ENCODE measurements around the gene CDH12. TPM values are rescaled to one million over a fixed set of nuclear protein-coding genes. Genes with fewer than 3 reads are reported as not detected.

CDH12 gene
- total and polyA plus RNA-seq, 10 donors = 0.32 TPM; not detected in 9

DNA sequence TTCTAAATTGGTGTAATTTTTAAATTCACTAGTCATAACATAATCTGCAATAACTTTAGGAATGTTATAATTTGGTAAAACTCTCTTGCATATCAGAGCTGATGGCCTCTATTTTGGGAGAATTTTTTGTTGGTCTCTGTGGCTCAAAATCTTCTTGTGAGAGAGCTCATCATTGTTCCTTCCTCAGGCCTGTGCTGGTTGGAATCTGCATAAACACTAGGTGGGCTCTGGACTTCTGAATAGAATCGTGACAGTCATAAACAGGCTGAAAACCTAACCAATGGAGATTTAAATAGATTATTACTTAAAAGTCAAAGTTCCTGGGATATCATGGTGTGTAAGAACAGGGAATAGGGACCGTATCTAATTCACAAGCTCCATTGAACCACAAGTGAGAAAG is 1129.6 kb downstream of the CDH12 start:
- no peaks in the 10 kb centered on the region for H3K4me1 ChIP-seq
- no peaks in the 10 kb centered on the region for H3K9me3 ChIP-seq
- intact Hi-C loops (cut with DNase I; ENCODE audit: low total_unique reads) = no loop called here
- no peak overlapping the region for H3K4me3 ChIP-seq
- 48 to 80% (median 68%) methylated on average over 2 of the region's 2 CpGs for WGBS, 5 donors
- no peak overlapping the region for H3K27ac ChIP-seq
- no peaks in the 10 kb centered on the region for H3K27me3 ChIP-seq (replicated peaks in 1 of 7)
- no peaks in the 10 kb centered on the region for H3K36me3 ChIP-seq
- TF ChIP-seq POLR2AphosphoS5 (IDR thresholded peaks at IDR 0.05) = no peak
- TF ChIP-seq POLR2A (IDR thresholded peaks at IDR 0.05) = no peak
- TF ChIP-seq, protein P1, sequence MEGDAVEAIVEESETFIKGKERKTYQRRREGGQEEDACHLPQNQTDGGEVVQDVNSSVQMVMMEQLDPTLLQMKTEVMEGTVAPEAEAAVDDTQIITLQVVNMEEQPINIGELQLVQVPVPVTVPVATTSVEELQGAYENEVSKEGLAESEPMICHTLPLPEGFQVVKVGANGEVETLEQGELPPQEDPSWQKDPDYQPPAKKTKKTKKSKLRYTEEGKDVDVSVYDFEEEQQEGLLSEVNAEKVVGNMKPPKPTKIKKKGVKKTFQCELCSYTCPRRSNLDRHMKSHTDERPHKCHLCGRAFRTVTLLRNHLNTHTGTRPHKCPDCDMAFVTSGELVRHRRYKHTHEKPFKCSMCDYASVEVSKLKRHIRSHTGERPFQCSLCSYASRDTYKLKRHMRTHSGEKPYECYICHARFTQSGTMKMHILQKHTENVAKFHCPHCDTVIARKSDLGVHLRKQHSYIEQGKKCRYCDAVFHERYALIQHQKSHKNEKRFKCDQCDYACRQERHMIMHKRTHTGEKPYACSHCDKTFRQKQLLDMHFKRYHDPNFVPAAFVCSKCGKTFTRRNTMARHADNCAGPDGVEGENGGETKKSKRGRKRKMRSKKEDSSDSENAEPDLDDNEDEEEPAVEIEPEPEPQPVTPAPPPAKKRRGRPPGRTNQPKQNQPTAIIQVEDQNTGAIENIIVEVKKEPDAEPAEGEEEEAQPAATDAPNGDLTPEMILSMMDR (IDR thresholded peaks at IDR 0.05 in 8 of 11, conservative IDR thresholded peaks at IDR 0.05 in 3 of 11) = no peak
- no peak for DNase-seq

DNA sequence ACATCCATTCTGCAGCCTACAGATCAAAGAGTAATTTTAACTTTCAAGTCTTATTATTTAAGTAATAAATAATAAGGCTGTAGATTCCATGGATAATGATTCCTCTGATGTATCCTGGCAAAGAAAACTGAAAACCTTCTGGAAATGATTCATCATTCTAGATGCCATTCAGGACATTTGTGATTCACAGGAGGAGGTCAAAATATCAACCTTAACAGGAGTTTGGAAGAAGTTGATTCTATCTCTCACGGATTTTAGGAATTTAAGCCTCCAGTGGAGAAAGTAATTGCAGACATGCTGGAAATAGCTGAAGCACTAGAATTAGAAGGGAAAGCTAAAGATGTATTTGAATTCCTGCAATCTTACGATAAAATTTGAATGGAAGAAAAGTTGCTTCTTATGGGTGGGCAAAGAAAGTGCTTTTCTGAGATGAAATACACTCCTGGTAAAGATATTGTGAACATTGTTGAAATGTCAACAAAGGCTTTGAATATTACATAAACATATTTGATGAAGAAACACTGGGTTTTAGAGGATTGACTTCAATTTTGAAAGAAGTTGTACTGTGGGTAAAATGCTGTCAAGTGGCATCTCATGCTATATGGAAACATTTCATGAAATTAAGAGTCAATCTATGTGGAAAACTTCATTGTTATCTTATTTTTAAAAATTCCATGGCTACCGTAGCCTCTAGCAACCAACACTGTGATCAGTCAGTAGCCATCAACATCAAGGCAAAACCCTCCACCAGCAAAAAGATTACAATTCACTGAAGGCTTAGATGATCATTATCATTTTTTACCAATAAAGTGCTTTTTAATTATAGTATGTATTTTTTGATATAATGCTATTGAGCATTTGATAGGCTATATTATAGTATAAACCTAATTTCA is 1141.0 kb downstream of the CDH12 start:
- Histone ChIP-seq H3K27ac (no peak overlapping the region), H3K4me1 (no peaks in the 10 kb centered on the region), H3K36me3 (no peaks in the 10 kb centered on the region), H3K4me3 (no peak overlapping the region), H3K9me3 (peaks cover 0 to 11% (median 6%) of the 10 kb centered on the region in 8 donors), H3K27me3 (replicated peaks in 1 of 7) (no peaks in the 10 kb centered on the region)
- 80 to 85% (median 83%) methylated on average over 3 of the region's 3 CpGs for WGBS, 5 donors
- intact Hi-C loops (cut with DNase I; ENCODE audit: low total_unique reads) = no loop called here
- DNase-seq = no peak
- TF ChIP-seq, protein P1 (IDR thresholded peaks at IDR 0.05 in 8 of 11, conservative IDR thresholded peaks at IDR 0.05 in 3 of 11) = no peak
- TF ChIP-seq POLR2AphosphoS5 (IDR thresholded peaks at IDR 0.05) (no peak), POLR2A (IDR thresholded peaks at IDR 0.05) (no peak)

DNA sequence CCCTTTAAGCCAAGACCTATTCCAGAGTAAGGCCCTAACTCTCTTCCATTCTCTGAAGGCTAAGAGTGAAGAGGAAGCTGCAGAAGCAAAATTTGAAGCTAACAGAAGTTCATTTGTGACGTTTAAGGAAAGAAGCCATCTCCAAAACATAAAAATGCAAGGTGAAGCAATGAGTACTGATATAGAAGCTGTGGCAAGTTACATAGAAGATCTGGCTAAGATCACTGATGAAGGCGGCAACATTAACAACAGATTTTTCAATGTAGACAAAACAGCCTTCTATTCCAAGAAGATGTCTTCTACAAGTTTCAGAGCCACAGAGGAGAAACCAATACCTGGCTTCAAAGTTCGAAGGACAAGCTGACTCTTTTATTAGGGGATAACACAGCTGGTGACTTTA is 1143.4 kb downstream of the CDH12 start:
- 82 to 91% (median 86%) methylated on average over 3 of the region's 3 CpGs for WGBS, 5 donors
- Histone ChIP-seq H3K4me1 (no peaks in the 10 kb centered on the region), H3K27me3 (replicated peaks in 1 of 7) (no peaks in the 10 kb centered on the region), H3K4me3 (no peak overlapping the region), H3K9me3 (no peaks in the 10 kb centered on the region), H3K27ac (no peak overlapping the region), H3K36me3 (no peaks in the 10 kb centered on the region)
- DNase-seq = no peak
- intact Hi-C loops (cut with DNase I; ENCODE audit: low total_unique reads) = no loop called here
- TF ChIP-seq, protein P1 (IDR thresholded peaks at IDR 0.05 in 8 of 11, conservative IDR thresholded peaks at IDR 0.05 in 3 of 11) = no peak
- TF ChIP-seq POLR2A (IDR thresholded peaks at IDR 0.05) (no peak), POLR2AphosphoS5 (IDR thresholded peaks at IDR 0.05) (no peak)

DNA sequence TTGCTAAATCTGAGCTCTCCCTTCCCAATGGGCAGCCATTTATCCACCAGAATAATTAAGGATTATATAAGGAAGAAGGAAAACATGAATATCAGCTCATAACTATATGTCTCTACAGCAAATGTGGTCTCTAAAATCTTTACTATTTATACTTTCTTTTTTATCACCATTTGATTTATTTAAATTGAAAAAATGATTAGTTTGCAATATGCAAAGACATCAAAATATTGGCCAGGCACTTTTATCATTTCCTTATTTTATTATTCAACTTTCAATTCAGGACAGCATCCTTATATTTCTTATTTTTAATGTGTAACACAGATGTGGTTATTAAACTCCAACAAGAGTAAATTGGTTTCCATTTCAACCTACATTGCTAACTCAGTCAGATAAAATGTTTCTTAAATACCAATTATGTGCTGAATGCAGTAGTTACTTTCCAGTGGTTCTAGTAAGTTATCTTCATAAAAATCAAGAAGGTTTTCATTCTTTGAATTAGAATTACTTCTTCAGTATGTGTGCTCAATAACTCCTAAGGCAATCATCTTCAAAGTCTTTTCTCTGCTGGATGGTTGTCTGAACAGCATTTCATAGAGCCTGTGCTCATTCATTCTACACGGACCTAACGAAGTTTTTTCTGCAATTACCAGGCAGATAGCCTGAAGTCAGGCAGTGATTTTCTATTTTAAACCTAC is 1148.0 kb downstream of the CDH12 start:
- 72 to 81% (median 81%) methylated on average over 2 of the region's 2 CpGs for WGBS, 5 donors
- no peak overlapping the region for H3K4me3 ChIP-seq
- no peaks in the 10 kb centered on the region for H3K9me3 ChIP-seq
- H3K27ac ChIP-seq = no peak overlapping the region
- TF ChIP-seq POLR2A (IDR thresholded peaks at IDR 0.05) (no peak), POLR2AphosphoS5 (IDR thresholded peaks at IDR 0.05) (no peak)
- TF ChIP-seq, protein P1 (IDR thresholded peaks at IDR 0.05 in 8 of 11, conservative IDR thresholded peaks at IDR 0.05 in 3 of 11) = no peak
- intact Hi-C loops (cut with DNase I; ENCODE audit: low total_unique reads) = no loop called here
- no peaks in the 10 kb centered on the region for H3K27me3 ChIP-seq (replicated peaks in 1 of 7)
- no peak for DNase-seq
- H3K36me3 ChIP-seq = no peaks in the 10 kb centered on the region
- H3K4me1 ChIP-seq = no peaks in the 10 kb centered on the region
